ENCODE measurements around the gene RGP1.

RGP1 gene

DNA sequence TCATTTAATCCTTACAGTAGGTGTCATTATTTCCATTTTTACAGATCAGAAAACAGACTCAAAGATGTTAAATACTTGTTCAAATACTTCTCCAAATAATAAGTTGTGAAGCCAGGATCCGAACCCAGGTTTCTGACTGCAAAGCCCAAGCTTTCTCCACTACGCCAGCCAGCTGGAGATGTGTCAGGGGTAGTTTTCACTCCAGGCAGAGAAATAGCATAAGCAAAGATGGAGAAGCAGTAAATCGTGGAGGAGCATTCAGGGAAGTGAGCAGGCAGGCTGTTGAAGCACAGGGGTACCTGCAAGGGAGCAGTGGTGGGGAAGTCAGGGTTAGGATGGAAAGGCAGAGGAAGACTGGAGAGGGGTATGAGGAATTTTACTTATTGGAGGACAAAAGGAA, 20.0 kb upstream of the RGP1 start:
- peak overlapping the region; percentile 76 for H3K27ac ChIP-seq
- TF ChIP-seq, protein P1, sequence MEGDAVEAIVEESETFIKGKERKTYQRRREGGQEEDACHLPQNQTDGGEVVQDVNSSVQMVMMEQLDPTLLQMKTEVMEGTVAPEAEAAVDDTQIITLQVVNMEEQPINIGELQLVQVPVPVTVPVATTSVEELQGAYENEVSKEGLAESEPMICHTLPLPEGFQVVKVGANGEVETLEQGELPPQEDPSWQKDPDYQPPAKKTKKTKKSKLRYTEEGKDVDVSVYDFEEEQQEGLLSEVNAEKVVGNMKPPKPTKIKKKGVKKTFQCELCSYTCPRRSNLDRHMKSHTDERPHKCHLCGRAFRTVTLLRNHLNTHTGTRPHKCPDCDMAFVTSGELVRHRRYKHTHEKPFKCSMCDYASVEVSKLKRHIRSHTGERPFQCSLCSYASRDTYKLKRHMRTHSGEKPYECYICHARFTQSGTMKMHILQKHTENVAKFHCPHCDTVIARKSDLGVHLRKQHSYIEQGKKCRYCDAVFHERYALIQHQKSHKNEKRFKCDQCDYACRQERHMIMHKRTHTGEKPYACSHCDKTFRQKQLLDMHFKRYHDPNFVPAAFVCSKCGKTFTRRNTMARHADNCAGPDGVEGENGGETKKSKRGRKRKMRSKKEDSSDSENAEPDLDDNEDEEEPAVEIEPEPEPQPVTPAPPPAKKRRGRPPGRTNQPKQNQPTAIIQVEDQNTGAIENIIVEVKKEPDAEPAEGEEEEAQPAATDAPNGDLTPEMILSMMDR (IDR thresholded peaks at IDR 0.05; ENCODE audit: low read depth, low read length, missing control alignments), result no peak
- peak overlapping the region; percentile 96 for H3K4me3 ChIP-seq (ENCODE audit: low read depth, low read length)
- no peaks in the 10 kb centered on the region for H3K27me3 ChIP-seq (replicated peaks)
- no peak for DNase-seq
- in situ Hi-C loops (cut with HindIII; ENCODE audit: low pct_ligation_motif_present, low sequenced_read_pairs), result no loop called here
- H3K36me3 ChIP-seq (replicated peaks), result peaks cover 27% of the 10 kb centered on the region

DNA sequence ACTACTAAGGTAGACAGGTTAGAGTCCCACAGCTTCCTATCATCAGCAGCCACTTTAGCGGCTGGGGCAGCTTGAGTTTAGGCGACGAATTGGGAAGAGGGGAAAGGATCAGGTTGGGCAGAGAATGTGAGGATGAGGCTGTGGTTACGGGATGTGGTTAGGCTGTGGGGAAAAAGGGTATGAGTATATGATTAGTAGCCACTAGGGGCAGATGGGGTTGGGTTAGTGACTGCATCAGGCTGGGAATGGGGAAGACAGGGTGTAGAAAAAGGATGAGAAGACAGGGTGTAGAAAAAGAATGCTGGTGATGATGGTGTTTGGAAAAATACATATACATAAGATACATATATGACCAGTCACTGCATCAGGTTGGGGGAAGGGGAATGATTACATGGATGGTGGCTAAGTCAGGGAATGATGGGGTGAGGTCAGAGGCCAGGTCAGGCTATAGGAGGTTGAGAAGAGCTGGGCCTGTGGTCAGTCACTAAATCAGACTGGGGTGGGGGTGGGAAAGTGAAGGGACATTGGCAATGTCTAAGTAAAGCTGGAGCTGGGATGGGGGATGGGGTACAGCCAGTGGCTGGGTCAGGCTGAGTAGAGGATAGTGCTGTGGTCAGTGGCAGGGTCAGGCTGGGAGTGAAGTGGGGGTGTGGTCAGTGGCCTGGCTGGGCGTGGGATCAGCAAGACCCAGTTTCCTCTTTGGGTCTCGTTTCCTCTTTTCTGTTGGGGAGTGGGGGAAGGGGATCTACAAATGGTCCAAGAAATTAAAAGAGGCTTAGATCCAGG, 19.2 kb upstream of the RGP1 start:
- peak; percentile 80 for DNase-seq
- H3K4me3 ChIP-seq (ENCODE audit: low read depth, low read length), result peak overlapping the region; percentile 96
- in situ Hi-C loops (cut with HindIII; ENCODE audit: low pct_ligation_motif_present, low sequenced_read_pairs), result no loop called here
- peaks cover 21% of the 10 kb centered on the region for H3K36me3 ChIP-seq (replicated peaks)
- H3K27ac ChIP-seq, result peak overlapping the region; percentile 76
- H3K27me3 ChIP-seq (replicated peaks), result no peaks in the 10 kb centered on the region
- TF ChIP-seq, protein P1 (IDR thresholded peaks at IDR 0.05; ENCODE audit: low read depth, low read length, missing control alignments), result peak; percentile 80

DNA sequence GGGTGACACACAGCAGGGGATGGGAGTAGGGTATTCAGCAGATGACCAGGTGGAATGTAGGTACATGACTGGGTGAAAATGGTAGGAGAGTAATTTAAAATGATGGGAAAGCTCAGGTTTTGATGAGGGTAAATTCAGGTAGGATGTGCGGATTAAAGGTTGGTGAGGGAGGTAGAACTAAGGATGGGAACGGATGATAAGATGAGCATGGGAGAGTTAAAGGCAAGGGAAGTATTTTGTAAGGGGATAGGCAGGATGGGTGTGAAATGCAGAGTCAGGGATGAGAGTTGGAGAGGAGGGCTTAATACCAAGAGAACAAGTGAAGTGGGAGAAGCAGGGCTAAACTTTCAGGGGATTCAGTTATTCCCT, 18.6 kb upstream of the RGP1 start:
- no peak for DNase-seq
- Histone ChIP-seq H3K4me3 (ENCODE audit: low read depth, low read length) (peak overlapping the region; percentile 96), H3K27ac (peak overlapping the region; percentile 76), H3K36me3 (replicated peaks) (peaks cover 21% of the 10 kb centered on the region), H3K27me3 (replicated peaks) (no peaks in the 10 kb centered on the region)
- in situ Hi-C loops (cut with HindIII; ENCODE audit: low pct_ligation_motif_present, low sequenced_read_pairs), result no loop called here
- TF ChIP-seq, protein P1 (IDR thresholded peaks at IDR 0.05; ENCODE audit: low read depth, low read length, missing control alignments), result no peak

DNA sequence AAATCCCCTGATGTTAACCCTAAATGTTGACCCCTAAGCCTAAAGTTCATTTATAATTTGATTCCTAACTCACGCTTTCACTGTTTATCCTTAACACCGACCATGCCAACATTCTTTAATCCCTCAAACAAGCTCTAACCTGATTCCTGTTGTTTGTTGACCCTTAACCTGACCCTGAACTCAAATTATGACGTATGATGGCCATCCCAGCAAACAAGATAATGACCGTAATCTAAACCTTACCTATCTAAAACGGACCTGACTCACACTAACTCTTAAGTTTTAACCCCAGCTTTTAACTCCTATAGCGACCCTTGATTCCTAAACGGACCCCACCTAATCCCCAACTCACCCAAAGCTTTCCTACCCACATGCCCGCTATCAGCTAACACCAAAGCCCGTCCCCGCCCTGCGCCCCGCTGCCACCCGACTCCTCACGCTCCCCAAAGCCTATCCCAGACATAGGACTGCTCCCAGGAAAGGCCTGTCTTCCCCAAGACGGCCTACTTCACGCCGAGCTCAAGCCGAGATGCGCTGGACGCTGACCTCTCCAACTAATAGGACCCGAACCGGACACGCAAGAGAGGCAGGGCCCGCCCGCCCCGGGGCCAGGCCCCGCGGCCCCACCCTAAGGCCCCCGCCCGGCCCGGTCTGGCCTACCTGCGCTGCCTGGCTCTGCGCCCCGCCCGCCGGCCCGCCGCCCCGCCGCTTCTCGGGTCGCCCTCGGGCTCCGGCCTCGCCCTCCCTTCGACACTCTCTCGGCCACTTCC, 17.5 kb upstream of the RGP1 start:
- in situ Hi-C loops (cut with HindIII; ENCODE audit: low pct_ligation_motif_present, low sequenced_read_pairs), result no loop called here
- H3K27me3 ChIP-seq (replicated peaks), result no peaks in the 10 kb centered on the region
- H3K4me3 ChIP-seq (ENCODE audit: low read depth, low read length), result peak overlapping the region; percentile 96
- TF ChIP-seq, protein P1 (IDR thresholded peaks at IDR 0.05; ENCODE audit: low read depth, low read length, missing control alignments), result no peak
- peaks cover 25% of the 10 kb centered on the region for H3K36me3 ChIP-seq (replicated peaks)
- no peak for DNase-seq
- H3K27ac ChIP-seq, result peak overlapping the region; percentile 76

DNA sequence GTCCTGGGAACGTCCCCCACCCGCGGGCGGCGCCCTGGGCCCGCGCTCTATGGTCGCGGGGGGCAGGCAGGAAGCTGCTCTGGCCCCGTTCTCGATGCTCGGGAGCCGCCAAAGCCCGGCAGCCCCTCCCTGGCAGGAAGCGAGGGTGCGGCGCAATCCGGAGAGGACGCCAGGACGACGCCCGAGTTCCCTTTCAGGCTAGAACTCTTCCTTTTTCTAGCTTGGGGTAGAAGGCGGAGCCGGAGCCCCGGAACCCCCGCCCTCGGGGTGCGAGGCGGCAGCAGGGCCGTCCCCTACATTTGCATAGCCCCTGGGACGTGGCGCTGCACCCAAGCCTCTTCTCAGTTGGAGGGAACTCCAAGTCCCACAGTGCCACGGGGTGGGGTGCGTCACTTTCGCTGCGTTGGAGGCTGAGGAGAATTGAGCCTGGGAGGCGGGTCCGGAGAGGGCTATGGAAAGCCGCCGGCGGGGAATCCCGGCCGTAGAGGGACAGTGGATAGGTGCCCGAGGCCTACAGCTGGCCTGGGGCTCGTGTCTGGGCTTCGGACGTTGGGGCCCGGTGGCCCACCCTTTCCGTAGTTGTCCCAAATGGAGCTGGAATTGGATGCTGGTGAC, 16.8 kb upstream of the RGP1 start, which contains the start of the genes CREB3 and TLN1:
Gene CREB3, plus strand, starts transcription at position 482 of the 615 bp plus-strand sequence. Its CDS starts 107 bp downstream, at position 589.
Gene TLN1, minus strand, starts transcription at position 11 of the 615 bp plus-strand sequence. CDS start 6,501 bp downstream, outside the sequence.
- TF ChIP-seq, protein P1 (IDR thresholded peaks at IDR 0.05; ENCODE audit: low read depth, low read length, missing control alignments), result no peak
- in situ Hi-C loops (cut with HindIII; ENCODE audit: low pct_ligation_motif_present, low sequenced_read_pairs), result no loop called here
- Histone ChIP-seq H3K27me3 (replicated peaks) (no peaks in the 10 kb centered on the region), H3K27ac (peak within 1 kb of the TSS; percentile 76), H3K4me3 (ENCODE audit: low read depth, low read length) (peak within 1 kb of the TSS; percentile 96), H3K36me3 (replicated peaks) (peaks cover 32% of the 10 kb centered on the region)
- DNase-seq, result peak; percentile 99

Measured in brain microvascular endothelial cell (primary cell).